ENCODE data around the gene EFCAB5.
A peak's percentile ranks its signal among the peaks of the same experiment; 100 is the strongest.
"Not testable (repeated sequence)": the region's sequence is repeated elsewhere in the genome, so short reads cannot be mapped to it uniquely, and the experiment has no call there.

EFCAB5 gene

GRCh38 chr17:30095507-30096244 lies 154.2 kb downstream of the EFCAB5 start:
- DNase-seq (ENCODE audit: low read depth): peak; percentile 51

DNA sequence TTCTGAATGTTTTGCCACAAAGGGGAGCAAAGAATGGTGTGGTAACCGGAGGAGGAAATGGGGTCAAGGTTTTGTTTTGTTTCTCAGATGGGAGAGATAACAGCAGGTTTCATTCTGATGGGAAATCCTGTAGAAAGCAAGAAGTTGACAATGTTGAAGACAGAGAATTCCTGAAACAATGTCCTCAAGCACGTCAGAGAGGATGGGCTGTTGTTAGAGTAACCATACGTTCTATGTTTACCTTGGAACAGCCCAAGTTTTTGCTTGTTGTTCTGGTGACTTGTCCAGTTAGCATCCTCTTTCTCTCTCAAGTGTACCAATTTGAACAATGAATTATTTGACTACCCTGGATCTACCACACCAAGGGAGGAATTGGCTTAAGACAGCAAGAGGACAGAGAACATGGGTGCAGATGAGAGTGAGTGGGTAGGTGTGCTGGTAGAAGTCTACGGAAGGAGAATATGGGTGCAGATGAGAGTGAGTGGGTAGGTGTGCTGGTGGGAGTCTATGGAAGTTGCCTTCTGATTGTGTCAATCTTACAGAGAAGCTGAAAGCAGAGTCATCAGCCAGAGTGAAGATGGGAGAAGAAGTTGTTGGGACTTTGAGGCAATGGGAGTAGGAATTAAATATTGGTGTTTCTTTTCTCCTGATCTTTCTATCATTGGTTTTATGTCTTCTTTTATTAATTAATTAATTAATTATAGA lies 160.4 kb downstream of the EFCAB5 start:
- DNase-seq (ENCODE audit: low read depth): no peak

GRCh38 chr17:30103921-30104320 lies 162.5 kb downstream of the EFCAB5 start:
- DNase-seq (ENCODE audit: low read depth): no peak

GRCh38 chr17:30104575-30105339 lies 163.3 kb downstream of the EFCAB5 start:
- peak; percentile 69 for DNase-seq (ENCODE audit: low read depth)

DNA sequence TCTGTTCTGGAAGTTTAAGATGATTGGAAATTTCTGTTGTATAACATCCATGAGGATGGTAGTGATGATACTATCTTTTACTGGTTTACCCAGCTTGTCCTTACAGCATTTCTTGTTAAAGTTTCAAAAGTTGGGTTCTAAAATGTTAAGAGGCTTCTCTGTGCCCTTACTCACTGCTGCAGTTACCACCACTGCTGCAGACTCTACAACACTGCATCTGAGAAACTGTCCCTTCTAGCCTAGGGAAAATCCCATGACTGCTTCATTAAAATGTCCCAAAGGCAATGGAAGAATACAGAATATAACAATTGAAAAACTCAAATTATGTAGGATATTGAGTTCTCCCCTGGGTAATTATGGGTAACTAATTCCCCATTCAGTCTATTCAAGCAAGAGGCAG lies 171.4 kb downstream of the EFCAB5 start:
- DNase-seq (ENCODE audit: low read depth): no peak

GRCh38 chr17:30113213-30113612 lies 171.8 kb downstream of the EFCAB5 start:
- no peak for DNase-seq (ENCODE audit: low read depth)

- DNase-seq (ENCODE audit: low read depth): no peak
Measured at GRCh38 chr17:30116345-30116660, 174.9 kb downstream of the EFCAB5 start.

DNA sequence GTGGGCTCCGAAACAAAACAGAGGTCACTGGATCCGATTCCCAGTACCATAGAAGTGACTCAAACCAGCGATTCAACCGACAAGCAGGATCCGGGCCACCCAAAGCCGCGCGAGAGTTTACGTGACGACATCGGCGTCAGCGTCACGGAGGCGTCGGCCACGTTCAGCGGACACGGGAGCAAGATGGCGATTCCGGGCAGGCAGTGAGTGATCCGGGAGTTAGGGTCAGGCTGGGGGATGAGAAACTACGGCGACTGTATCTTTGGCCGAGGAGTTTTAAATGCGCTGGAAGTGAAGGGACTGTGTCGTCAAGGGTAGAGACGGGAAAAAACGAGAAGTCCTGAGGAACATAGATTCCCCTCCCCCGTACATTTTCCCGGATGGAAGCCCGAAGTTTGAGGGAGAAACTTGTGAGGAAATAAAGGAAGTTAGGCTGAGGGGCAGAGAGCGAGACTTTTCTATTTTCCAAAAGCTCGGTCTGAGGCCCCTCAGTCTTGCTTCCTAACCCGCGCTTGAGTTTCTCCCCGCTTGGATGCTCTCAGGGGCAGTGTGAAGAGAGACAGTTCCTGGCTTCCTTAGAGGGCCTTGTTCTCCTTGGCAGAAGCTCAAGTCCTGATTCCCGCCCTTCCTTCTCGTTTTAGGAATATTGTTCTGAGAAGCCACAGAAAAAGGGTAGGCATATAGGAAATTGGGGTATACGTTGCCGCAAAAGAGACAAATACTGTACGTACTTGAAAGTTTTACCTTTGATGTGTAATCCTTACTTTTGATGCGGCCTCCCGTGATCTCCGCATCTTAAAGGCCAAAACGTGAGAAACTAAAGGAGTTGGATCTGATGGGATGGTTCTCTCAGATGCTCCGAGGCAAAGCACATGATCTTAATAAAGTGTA lies 175.5 kb downstream of the EFCAB5 start, which contains the start of gene NSRP1:
Gene NSRP1, plus strand, starts transcription at position 156 of the 891 bp plus-strand sequence. Its CDS starts 28 bp downstream, at position 184.
- DNase-seq (ENCODE audit: low read depth): peak; percentile 82

GRCh38 chr17:30117675-30118081 lies 176.2 kb downstream of the EFCAB5 start:
- no peak for DNase-seq (ENCODE audit: low read depth)

DNA sequence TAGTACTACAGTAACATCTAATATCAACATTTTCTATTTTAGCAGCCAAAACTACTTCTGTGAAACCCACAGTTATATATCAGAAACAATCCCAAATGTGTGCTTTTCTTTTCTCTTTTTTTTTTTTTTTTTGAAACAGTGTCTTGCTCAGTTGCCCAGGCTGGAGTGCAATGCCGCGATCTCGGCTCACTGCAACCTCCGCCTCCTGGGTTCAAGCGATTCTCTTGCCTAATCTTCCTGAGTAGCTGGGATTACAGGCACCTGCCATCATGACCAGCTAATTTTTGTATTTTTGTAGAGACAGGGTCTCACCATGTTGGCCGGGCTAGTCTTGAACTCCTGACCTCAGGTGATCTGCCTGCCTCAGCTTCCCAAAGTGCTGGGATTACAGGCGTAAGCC lies 177.2 kb downstream of the EFCAB5 start:
- not testable (repeated sequence) for DNase-seq (ENCODE audit: low read depth)

- DNase-seq (ENCODE audit: low read depth): no peak
Measured at GRCh38 chr17:30124273-30124796, 182.9 kb downstream of the EFCAB5 start.

- no peak for DNase-seq (ENCODE audit: low read depth)
Measured at GRCh38 chr17:30130121-30130520, 188.7 kb downstream of the EFCAB5 start.

DNA sequence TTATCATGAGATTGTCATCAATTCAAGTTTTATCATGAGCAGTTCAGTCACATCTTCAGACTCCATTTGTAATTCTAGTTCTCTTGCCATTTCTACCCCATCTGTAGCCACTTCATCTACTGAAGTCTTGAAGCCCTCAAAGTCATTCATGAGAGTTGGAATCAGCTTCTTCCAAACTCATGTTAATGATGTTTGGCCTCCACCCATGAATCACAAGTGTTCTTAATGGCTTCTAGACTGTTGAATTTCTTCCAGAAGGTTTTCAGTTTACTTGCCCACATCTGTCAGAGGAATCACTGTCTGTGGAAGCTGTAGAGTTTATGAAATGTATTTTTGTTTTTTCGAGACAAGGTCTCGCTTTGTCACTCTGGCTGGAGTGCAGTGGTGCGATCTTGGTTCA lies 191.2 kb downstream of the EFCAB5 start:
- DNase-seq (ENCODE audit: low read depth): no peak

DNA sequence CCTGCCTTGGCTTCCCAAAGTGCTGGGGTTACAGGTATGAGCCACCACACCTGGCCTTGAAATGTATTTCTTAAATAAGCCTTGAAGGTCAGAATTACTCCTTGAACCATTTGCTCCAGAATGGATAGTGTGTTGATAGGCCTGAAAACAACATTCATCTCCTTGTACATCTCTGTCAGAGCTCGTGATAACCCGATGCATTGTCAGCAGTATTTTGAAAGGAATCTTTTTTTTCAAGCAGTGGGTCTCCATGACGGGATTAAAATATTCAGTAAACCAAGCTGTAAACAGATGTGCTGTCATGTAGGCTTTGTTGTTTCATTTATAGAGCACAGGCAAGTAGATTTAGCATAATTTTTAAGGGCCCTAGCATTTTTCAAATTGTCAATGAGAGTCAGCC lies 191.8 kb downstream of the EFCAB5 start:
- DNase-seq (ENCODE audit: low read depth): no peak

DNA sequence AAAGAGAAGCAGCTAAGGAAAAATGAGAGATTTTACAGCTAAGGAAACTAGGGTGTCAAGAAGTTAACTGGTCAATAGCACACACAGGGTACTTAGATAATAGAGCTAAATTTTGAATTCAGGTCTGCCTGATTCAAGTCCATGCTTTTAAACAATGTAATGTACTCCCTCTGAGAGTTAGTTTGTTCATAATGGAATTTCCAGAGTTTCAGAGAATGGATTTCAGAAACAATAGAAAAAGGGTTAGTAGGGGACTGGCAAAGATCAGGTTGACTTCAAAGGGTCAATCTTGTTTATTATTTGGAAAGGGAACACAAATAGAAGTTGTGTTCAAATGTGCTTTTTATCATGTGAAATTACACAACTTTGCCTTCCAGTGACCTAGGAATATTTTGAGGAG lies 193.1 kb downstream of the EFCAB5 start:
- DNase-seq (ENCODE audit: low read depth): no peak

GRCh38 chr17:30137158-30137557 lies 195.7 kb downstream of the EFCAB5 start:
- DNase-seq (ENCODE audit: low read depth): no peak

GRCh38 chr17:30147860-30148259 lies 206.4 kb downstream of the EFCAB5 start:
- DNase-seq (ENCODE audit: low read depth): not testable (repeated sequence)

DNA sequence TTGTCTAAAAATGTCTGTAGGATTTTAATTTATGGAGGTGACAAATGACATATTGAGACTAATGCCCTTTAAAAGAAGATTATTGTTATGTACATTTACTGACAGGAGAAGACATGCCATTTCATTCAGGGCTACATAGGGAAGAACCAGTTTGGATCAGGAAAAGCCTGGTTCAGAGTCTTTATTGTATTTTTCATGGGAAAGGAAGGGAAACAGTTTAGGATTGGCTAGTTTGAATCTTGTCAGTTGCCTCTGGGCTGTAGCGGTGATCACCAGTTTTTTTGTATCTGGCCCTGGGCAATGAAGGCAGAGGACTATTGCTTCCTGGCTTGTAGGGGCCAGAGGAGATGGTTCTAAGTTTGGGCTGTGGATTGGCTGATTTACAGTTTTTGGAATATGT lies 206.9 kb downstream of the EFCAB5 start:
- DNase-seq (ENCODE audit: low read depth): no peak

- no peak for DNase-seq (ENCODE audit: low read depth)
Measured at GRCh38 chr17:30151471-30151870, 210.0 kb downstream of the EFCAB5 start.

DNA sequence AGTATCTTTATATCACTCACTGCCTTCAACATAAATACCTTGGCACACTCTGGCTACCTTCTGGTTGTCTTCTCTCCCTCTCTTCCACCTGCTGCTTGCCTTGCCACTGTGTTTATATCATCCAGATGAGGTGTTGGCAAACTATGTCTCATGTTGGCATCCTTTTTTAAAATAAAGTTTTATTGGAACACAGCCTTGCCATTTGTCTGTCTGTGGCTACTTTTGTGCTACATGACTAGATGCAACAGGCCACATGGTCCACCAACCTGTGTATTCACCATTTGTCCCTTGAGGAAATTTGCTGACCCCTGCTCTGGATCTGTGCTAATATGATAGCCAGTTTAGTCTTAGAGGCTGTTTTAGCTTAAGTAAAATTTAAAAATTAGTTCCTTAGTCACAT lies 212.0 kb downstream of the EFCAB5 start:
- no peak for DNase-seq (ENCODE audit: low read depth)

GRCh38 chr17:30155389-30155788 lies 214.0 kb downstream of the EFCAB5 start:
- DNase-seq (ENCODE audit: low read depth): no peak

All from HS-5 (cell line).